ENCODE results near the gene HRAS. TPM values are rescaled to one million over a fixed set of nuclear protein-coding genes. Genes with fewer than 3 reads are reported as not detected.

Gene HRAS
- total RNA-seq, 1 donor from 2014 or later = 21.2 TPM

GRCh38 chr11:507727-508515 lies 27.5 kb downstream of the HRAS start:
- peaks cover 28% of the 10 kb centered on the region for H3K79me2 ChIP-seq (ENCODE audit: low read depth)
- peak overlapping the region; percentile 82 for H3K4me3 ChIP-seq
- TF ChIP-seq CTCF (IDR thresholded peaks at IDR 0.05) = no peak
- TF ChIP-seq EZH2 (IDR thresholded peaks at IDR 0.05) = no peak
- no peak for TF ChIP-seq EZH2phosphoT487 (IDR thresholded peaks at IDR 0.05)
- H3K9ac ChIP-seq = peak overlapping the region; percentile 56
- no peaks in the 10 kb centered on the region for H3K36me3 ChIP-seq
- H4K20me1 ChIP-seq (ENCODE audit: low read depth) = peaks cover 19% of the 10 kb centered on the region
- peaks cover 14% of the 10 kb centered on the region for H3K4me1 Mint-ChIP-seq
- H3K9me3 ChIP-seq (ENCODE audit: low read depth) = no peaks in the 10 kb centered on the region
- peak overlapping the region; percentile 91 for H3K4me2 ChIP-seq
- H3K36me3 Mint-ChIP-seq = peaks cover 9% of the 10 kb centered on the region
- H3K4me1 ChIP-seq = peaks cover 6% of the 10 kb centered on the region
- H3K27ac ChIP-seq = no peak overlapping the region
- H3K27ac Mint-ChIP-seq = no peak overlapping the region
- H2AFZ ChIP-seq (replicated peaks) = peak overlapping the region; percentile 78
- no peaks in the 10 kb centered on the region for H3K9me3 Mint-ChIP-seq
- H3K4me3 Mint-ChIP-seq = peak overlapping the region; percentile 97
- no peak for DNase-seq (ENCODE audit: low spot score)
- peaks cover 12% of the 10 kb centered on the region for H3F3A ChIP-seq (ENCODE audit: low read depth)
- H3K27me3 Mint-ChIP-seq (ENCODE audit: insufficient read depth, low read depth) = no peaks in the 10 kb centered on the region
- no peaks in the 10 kb centered on the region for H3K27me3 ChIP-seq

DNA sequence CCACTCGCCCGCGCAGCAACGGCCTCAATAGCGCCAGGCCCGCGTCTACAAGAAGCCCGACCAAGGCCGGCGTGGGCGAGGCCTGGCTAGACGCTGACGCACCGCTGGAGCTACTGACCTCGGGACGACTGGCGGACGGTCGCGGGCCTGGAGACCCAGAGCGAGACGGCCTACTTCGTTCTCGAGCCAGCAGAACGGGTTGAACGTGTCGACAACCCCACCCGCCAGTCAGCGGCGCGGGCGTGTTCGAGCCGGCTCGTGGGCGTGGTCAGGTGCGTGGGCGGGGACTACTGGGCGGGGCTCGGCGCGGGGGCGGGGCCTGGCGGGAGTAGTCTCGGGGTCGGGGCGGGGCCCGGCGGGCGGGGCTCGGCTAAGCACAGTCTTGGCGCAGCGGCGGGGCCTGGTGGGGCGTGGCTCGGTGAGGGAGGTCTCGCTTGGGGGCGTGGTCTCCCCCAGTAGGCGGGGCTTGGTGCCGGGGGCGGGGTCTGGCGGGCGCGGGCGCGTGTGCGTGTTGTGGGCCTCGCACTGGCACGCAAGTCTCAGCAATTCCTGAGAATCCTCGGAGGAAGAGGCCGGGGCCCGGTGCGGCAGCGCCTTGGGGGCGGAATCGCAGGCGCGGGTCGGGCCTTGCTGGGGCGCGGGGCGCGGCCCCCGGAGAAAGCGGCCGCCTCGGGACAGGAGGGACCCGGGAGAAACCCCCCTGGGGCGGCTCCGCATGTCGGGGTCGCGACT lies 28.2 kb downstream of the HRAS start, which contains the start of gene RNH1:
TSS of gene RNH1 (minus strand) at position 248 of the 732 bp plus-strand sequence. CDS start 5,080 bp downstream, outside the sequence.
- no peak within 1 kb of the TSS for H3K27ac Mint-ChIP-seq
- peak within 1 kb of the TSS; percentile 97 for H3K4me3 Mint-ChIP-seq
- Histone ChIP-seq H3K4me1 (peaks cover 6% of the 10 kb centered on the region), H3K4me3 (peak within 1 kb of the TSS; percentile 82), H3K27ac (peak within 1 kb of the TSS; percentile 93), H3K36me3 (no peaks in the 10 kb centered on the region), H3K9me3 (ENCODE audit: low read depth) (no peaks in the 10 kb centered on the region), H2AFZ (replicated peaks) (peak within 1 kb of the TSS; percentile 89), H3K4me2 (peak within 1 kb of the TSS; percentile 94), H3F3A (ENCODE audit: low read depth) (peaks cover 12% of the 10 kb centered on the region), H3K27me3 (no peaks in the 10 kb centered on the region), H3K9ac (peak within 1 kb of the TSS; percentile 61), H4K20me1 (ENCODE audit: low read depth) (peaks cover 19% of the 10 kb centered on the region), H3K79me2 (ENCODE audit: low read depth) (peaks cover 28% of the 10 kb centered on the region)
- no peaks in the 10 kb centered on the region for H3K9me3 Mint-ChIP-seq
- no peaks in the 10 kb centered on the region for H3K27me3 Mint-ChIP-seq (ENCODE audit: insufficient read depth, low read depth)
- TF ChIP-seq EZH2 (IDR thresholded peaks at IDR 0.05) (no peak), CTCF (IDR thresholded peaks at IDR 0.05) (no peak), EZH2phosphoT487 (IDR thresholded peaks at IDR 0.05) (no peak)
- DNase-seq (ENCODE audit: low spot score) = peak; percentile 98
- H3K36me3 Mint-ChIP-seq = peaks cover 8% of the 10 kb centered on the region
- H3K4me1 Mint-ChIP-seq = peaks cover 14% of the 10 kb centered on the region

- H3K4me1 ChIP-seq = peaks cover 6% of the 10 kb centered on the region
- Mint-ChIP-seq H3K4me3 (peak overlapping the region; percentile 97), H3K9me3 (no peaks in the 10 kb centered on the region), H3K36me3 (peaks cover 5% of the 10 kb centered on the region), H3K27me3 (ENCODE audit: insufficient read depth, low read depth) (no peaks in the 10 kb centered on the region), H3K4me1 (peaks cover 14% of the 10 kb centered on the region), H3K27ac (no peak overlapping the region)
- H3F3A ChIP-seq (ENCODE audit: low read depth) = peaks cover 12% of the 10 kb centered on the region
- H3K4me2 ChIP-seq = peak overlapping the region; percentile 94
- H3K9me3 ChIP-seq (ENCODE audit: low read depth) = no peaks in the 10 kb centered on the region
- peak overlapping the region; percentile 61 for H3K9ac ChIP-seq
- no peaks in the 10 kb centered on the region for H3K27me3 ChIP-seq
- peaks cover 28% of the 10 kb centered on the region for H3K79me2 ChIP-seq (ENCODE audit: low read depth)
- H3K27ac ChIP-seq = peak overlapping the region; percentile 93
- no peaks in the 10 kb centered on the region for H3K36me3 ChIP-seq
- peaks cover 19% of the 10 kb centered on the region for H4K20me1 ChIP-seq (ENCODE audit: low read depth)
- TF ChIP-seq EZH2 (IDR thresholded peaks at IDR 0.05) (no peak), CTCF (IDR thresholded peaks at IDR 0.05) (peak; percentile 17), EZH2phosphoT487 (IDR thresholded peaks at IDR 0.05) (no peak)
- peak; percentile 99 for DNase-seq (ENCODE audit: low spot score)
- peak overlapping the region; percentile 82 for H3K4me3 ChIP-seq
- peak overlapping the region; percentile 89 for H2AFZ ChIP-seq (replicated peaks)
Measured at GRCh38 chr11:506238-506994, 29.0 kb downstream of the HRAS start.

All from neural progenitor cell (in vitro differentiated cells).